ENCODE measurements around the gene SLC2A4. TPM values are rescaled to one million over a fixed set of nuclear protein-coding genes. Genes with fewer than 3 reads are reported as not detected.

Gene SLC2A4
- total and polyA plus RNA-seq, 2 experiments from 2014 or later, result 6.3 to 13.6 TPM

DNA sequence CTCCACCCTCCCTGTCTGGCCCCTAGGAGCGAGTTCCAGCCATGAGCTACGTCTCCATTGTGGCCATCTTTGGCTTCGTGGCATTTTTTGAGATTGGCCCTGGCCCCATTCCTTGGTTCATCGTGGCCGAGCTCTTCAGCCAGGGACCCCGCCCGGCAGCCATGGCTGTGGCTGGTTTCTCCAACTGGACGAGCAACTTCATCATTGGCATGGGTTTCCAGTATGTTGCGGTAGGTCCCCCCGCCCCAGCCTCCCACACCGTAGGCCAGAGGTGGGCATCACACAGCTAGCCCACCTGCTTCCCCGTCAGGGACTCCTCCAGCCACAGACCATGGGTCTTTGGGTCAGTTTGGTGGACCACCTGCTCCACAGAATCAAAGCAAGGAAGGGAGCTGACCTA lies 4.2 kb downstream of the SLC2A4 start:
- no peak overlapping the region for H3K27ac ChIP-seq (ENCODE audit: low read depth)
- no peak overlapping the region for H3K4me2 ChIP-seq
- H3K36me3 Mint-ChIP-seq (ENCODE audit: low read depth), result peaks cover 18% of the 10 kb centered on the region
- peaks cover 3% of the 10 kb centered on the region; the same call in 1 of the 2 replicates for H4K20me1 ChIP-seq (replicated peaks; ENCODE audit: insufficient read depth)
- peaks cover 20% of the 10 kb centered on the region for H3K27me3 Mint-ChIP-seq (ENCODE audit: insufficient read depth, low read depth, poor library complexity)
- H3K27me3 ChIP-seq (ENCODE audit: insufficient read depth), result peaks cover 10% of the 10 kb centered on the region
- no peak overlapping the region for H2AFZ ChIP-seq
- no peak for TF ChIP-seq CREB1 (CRISPR knock-in tag; IDR thresholded peaks at IDR 0.05; ENCODE audit: low read depth)
- no peak for TF ChIP-seq JUNB (IDR thresholded peaks at IDR 0.05; ENCODE audit: unreplicated experiment)
- TF ChIP-seq EZH2 (IDR thresholded peaks at IDR 0.05; ENCODE audit: low read depth, unreplicated experiment), result no peak
- TF ChIP-seq POLR2AphosphoS5 (IDR thresholded peaks at IDR 0.05; ENCODE audit: low read depth), result no peak
- TF ChIP-seq, protein P1, sequence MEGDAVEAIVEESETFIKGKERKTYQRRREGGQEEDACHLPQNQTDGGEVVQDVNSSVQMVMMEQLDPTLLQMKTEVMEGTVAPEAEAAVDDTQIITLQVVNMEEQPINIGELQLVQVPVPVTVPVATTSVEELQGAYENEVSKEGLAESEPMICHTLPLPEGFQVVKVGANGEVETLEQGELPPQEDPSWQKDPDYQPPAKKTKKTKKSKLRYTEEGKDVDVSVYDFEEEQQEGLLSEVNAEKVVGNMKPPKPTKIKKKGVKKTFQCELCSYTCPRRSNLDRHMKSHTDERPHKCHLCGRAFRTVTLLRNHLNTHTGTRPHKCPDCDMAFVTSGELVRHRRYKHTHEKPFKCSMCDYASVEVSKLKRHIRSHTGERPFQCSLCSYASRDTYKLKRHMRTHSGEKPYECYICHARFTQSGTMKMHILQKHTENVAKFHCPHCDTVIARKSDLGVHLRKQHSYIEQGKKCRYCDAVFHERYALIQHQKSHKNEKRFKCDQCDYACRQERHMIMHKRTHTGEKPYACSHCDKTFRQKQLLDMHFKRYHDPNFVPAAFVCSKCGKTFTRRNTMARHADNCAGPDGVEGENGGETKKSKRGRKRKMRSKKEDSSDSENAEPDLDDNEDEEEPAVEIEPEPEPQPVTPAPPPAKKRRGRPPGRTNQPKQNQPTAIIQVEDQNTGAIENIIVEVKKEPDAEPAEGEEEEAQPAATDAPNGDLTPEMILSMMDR (conservative IDR thresholded peaks at IDR 0.05; ENCODE audit: low read depth in 2 of 2), result no peak
- no peak for TF ChIP-seq ZNF462 (CRISPR knock-in tag; IDR thresholded peaks at IDR 0.05)
- TF ChIP-seq REST (IDR thresholded peaks at IDR 0.05; ENCODE audit: unreplicated experiment), result no peak
- no peak for TF ChIP-seq ETS1 (IDR thresholded peaks at IDR 0.05)
- TF ChIP-seq STAT1 (IDR thresholded peaks at IDR 0.05; ENCODE audit: unreplicated experiment), result no peak
- no peak for TF ChIP-seq EZH2phosphoT487 (IDR thresholded peaks at IDR 0.05; ENCODE audit: unreplicated experiment)
- TF ChIP-seq ZNF114 (CRISPR knock-in tag; IDR thresholded peaks at IDR 0.05), result no peak
- no peak for TF ChIP-seq ZNF331 (CRISPR knock-in tag; IDR thresholded peaks at IDR 0.05; ENCODE audit: low read depth)
- no peak for TF ChIP-seq NANOG (IDR thresholded peaks at IDR 0.05; ENCODE audit: borderline replicate concordance)
- H3K79me2 ChIP-seq (replicated peaks; ENCODE audit: insufficient read depth), result no peaks in the 10 kb centered on the region
- 0 out of 2 replicates have a peak, but pooled peaks cover 3% of the 10 kb centered on the region for H3F3A ChIP-seq (replicated peaks; ENCODE audit: low read depth)
- H3K4me3 Mint-ChIP-seq, result no peak overlapping the region
- ATAC-seq, result no peak
- H3K9me2 ChIP-seq (ENCODE audit: insufficient read depth), result no peaks in the 10 kb centered on the region
- no peak overlapping the region for H3K27ac Mint-ChIP-seq
- H3K4me1 ChIP-seq (ENCODE audit: insufficient read depth), result peaks cover 4% of the 10 kb centered on the region; the same call in 1 of the 2 replicates
- H3K4me3 ChIP-seq, result no peak overlapping the region
- no peak for DNase-seq (ENCODE audit: low spot score)
- no peaks in the 10 kb centered on the region; the same call in 1 of the 3 replicates for H3K9me3 Mint-ChIP-seq
- peaks cover 27% of the 10 kb centered on the region for H3K4me1 Mint-ChIP-seq
- H3K36me3 ChIP-seq (ENCODE audit: insufficient read depth), result peaks cover 5% of the 10 kb centered on the region; the same call in 1 of the 2 replicates

Measured in GM23338 (cell line).